Uterus (tissue), 4 donors: ENCODE data around the gene GREB1. TPM values are rescaled to one million over a fixed set of nuclear protein-coding genes. Genes with fewer than 3 reads are reported as not detected.
"Not testable (repeated sequence)": the region's sequence is repeated elsewhere in the genome, so short reads cannot be mapped to it uniquely, and the experiment has no call there.

Experiments
- DNase-seq, 2 donors: peaks; one replicate each; pipeline ENCODE4 v3.0.0-alpha.2; 2019 to 2020
- H3K27ac ChIP-seq, 2 donors: fragments of 200-600 bp; sonication (generic); 1 replicate in 1 of 2; 2 replicates in 1 of 2; pipeline ENCODE4 v1.5.1; 2016 to 2018
- H3K27me3 ChIP-seq, 2 donors: fragments of 200-600 bp; sonication (generic); one replicate each; pipeline ENCODE4 v1.5.1; 2018 to 2019; ENCODE audit warnings: control low read depth in 1 of 2
- H3K36me3 ChIP-seq, 2 donors: fragments of 200-600 bp; sonication (generic); one replicate each; pipeline ENCODE4 v1.5.1; 2019; ENCODE audit warnings: control low read depth in 1 of 2
- H3K4me1 ChIP-seq, 2 donors: fragments of 200-600 bp; sonication (generic); one replicate each; pipeline ENCODE4 v1.5.1; 2018 to 2019; ENCODE audit warnings: control low read depth in 1 of 2
- H3K4me3 ChIP-seq, 2 donors: fragments of 200-600 bp; sonication (generic); 1 replicate in 1 of 2; 2 replicates in 1 of 2; pipeline ENCODE4 v1.5.1; 2018 to 2019; ENCODE audit warnings: mild to moderate bottlenecking in 1 of 2
- H3K9me3 ChIP-seq, 2 donors: fragments of 200-600 bp; sonication (generic); one replicate each; pipeline ENCODE4 v1.5.1; 2019; ENCODE audit warnings: control low read depth in 1 of 2
- CTCF ChIP-seq, 4 experiments: fragments of 200-600 bp in 2 of 4; fragments of 450-650 bp in 2 of 4; sonication (generic) in 2 of 4; IDR thresholded peaks; one replicate each; pipeline ENCODE4 v1.5.1; 2016 to 2019; ENCODE audit warnings: antibody characterized with exemption in 4 of 4, mild to moderate bottlenecking in 2 of 4, moderate library complexity in 1 of 4
- POLR2A ChIP-seq, 2 donors: fragments of 450-650 bp; IDR thresholded peaks; one replicate each; pipeline ENCODE4 v1.6.1; 2016; ENCODE audit warnings: antibody characterized with exemption in 2 of 2, mild to moderate bottlenecking in 1 of 2, moderate library complexity in 1 of 2
- intact Hi-C: fragments of 100-400 bp; cut with DNase I; formaldehyde crosslinking; loops from one replicate; pipeline ENCODE4 v1.15.1; 2023; ENCODE audit warnings: low total_unique reads
- total RNA-seq, 4 donors: library from RNA; depleted of rRNA in 3 of 4; stranded (reverse); fragments of >200 nt in 3 of 4; gene quantifications; one replicate each; pipeline versions ENCODE4 v1.1.0 to v1.2.4, GENCODE V29; 2014 to 2023
- donor health status: DM: yes; HTN: yes; CAD: no.

The GREB1 gene
- total RNA-seq, 4 donors from 2014 or later: 20.3 to 166 (median 78.8) TPM

- Histone ChIP-seq H3K36me3 (no peaks in the 10 kb centered on the region), H3K4me1 (no peaks in the 10 kb centered on the region), H3K27me3 (no peaks in the 10 kb centered on the region), H3K4me3 (no peak overlapping the region), H3K9me3 (no peaks in the 10 kb centered on the region), H3K27ac (no peak overlapping the region)
- no peak for DNase-seq
- intact Hi-C loops: no loop called here
- TF ChIP-seq CTCF (IDR thresholded peaks at IDR 0.05) (no peak), POLR2A (IDR thresholded peaks at IDR 0.05) (no peak)
These were observed 123.8 kb downstream of the GREB1 start for GRCh38 chr2:11657646-11658045.

GRCh38 chr2:11658208-11659114 is 124.6 kb downstream of the GREB1 start:
- intact Hi-C loops: no loop called here
- DNase-seq: no peak

GRCh38 chr2:11659115-11659475 is 125.2 kb downstream of the GREB1 start:
- Histone ChIP-seq H3K9me3 (no peaks in the 10 kb centered on the region), H3K4me3 (no peak overlapping the region), H3K27ac (no peak overlapping the region), H3K36me3 (no peaks in the 10 kb centered on the region), H3K4me1 (no peaks in the 10 kb centered on the region), H3K27me3 (no peaks in the 10 kb centered on the region)
- TF ChIP-seq POLR2A (IDR thresholded peaks at IDR 0.05) (no peak), CTCF (IDR thresholded peaks at IDR 0.05) (no peak)
- intact Hi-C loops: no loop called here
- DNase-seq: no peak

More at GRCh38 chr2:11658208-11659114, 124.6 kb downstream of the GREB1 start:
- no peak overlapping the region for H3K4me3 ChIP-seq
- no peaks in the 10 kb centered on the region for H3K9me3 ChIP-seq
- no peak for TF ChIP-seq POLR2A (IDR thresholded peaks at IDR 0.05)
- no peak for TF ChIP-seq CTCF (IDR thresholded peaks at IDR 0.05)
- no peaks in the 10 kb centered on the region for H3K36me3 ChIP-seq
- no peaks in the 10 kb centered on the region for H3K4me1 ChIP-seq
- H3K27ac ChIP-seq: no peak overlapping the region
- H3K27me3 ChIP-seq: no peaks in the 10 kb centered on the region

GRCh38 chr2:11659851-11660250 is 126.0 kb downstream of the GREB1 start:
- Histone ChIP-seq H3K4me1 (no peaks in the 10 kb centered on the region), H3K27ac (no peak overlapping the region), H3K36me3 (no peaks in the 10 kb centered on the region), H3K27me3 (no peaks in the 10 kb centered on the region), H3K4me3 (no peak overlapping the region), H3K9me3 (no peaks in the 10 kb centered on the region)
- no peak for DNase-seq
- intact Hi-C loops: no loop called here
- TF ChIP-seq CTCF (IDR thresholded peaks at IDR 0.05): no peak
- no peak for TF ChIP-seq POLR2A (IDR thresholded peaks at IDR 0.05)

GRCh38 chr2:11660396-11660795 is 126.6 kb downstream of the GREB1 start:
- intact Hi-C loops, H3K36me3 ChIP-seq, H3K4me1 ChIP-seq, DNase-seq, H3K4me3 ChIP-seq, H3K27me3 ChIP-seq, H3K27ac ChIP-seq, H3K9me3 ChIP-seq: not testable (repeated sequence)
